ENCODE data around the gene RXRA. TPM values are rescaled to one million over a fixed set of nuclear protein-coding genes. Genes with fewer than 3 reads are reported as not detected.

The RXRA gene
- total RNA-seq, 6 donors from 2014 or later: 43.8 to 92.7 (median 74.1) TPM

GRCh38 chr9:134346840-134347583 lies 20.8 kb downstream of the RXRA start:
- DNase-seq (no peak), ATAC-seq (ENCODE audit: low FRiP score in 2 of 2) (no peak)
- no peak overlapping the region for H3K27ac ChIP-seq
- H3K4me1 ChIP-seq: peaks cover 56 to 97% (median 61%) of the 10 kb centered on the region in 4 donors
- H3K4me3 ChIP-seq: no peak overlapping the region
- TF ChIP-seq EP300 (IDR thresholded peaks at IDR 0.05): no peak
- TF ChIP-seq POLR2A (IDR thresholded peaks at IDR 0.05): no peak
- TF ChIP-seq CTCF (IDR thresholded peaks at IDR 0.05): no peak
- TF ChIP-seq POLR2AphosphoS5 (IDR thresholded peaks at IDR 0.05): no peak
- H3K36me3 ChIP-seq: peaks cover 0 to 4% (median 2%) of the 10 kb centered on the region in 4 donors
- no peaks in the 10 kb centered on the region for H3K27me3 ChIP-seq
- 78 to 81% methylated on average over 17 to 21 of the region's 21 CpGs for WGBS, 2 donors
- H3K9me3 ChIP-seq: no peaks in the 10 kb centered on the region

- no peak for ATAC-seq (ENCODE audit: low FRiP score in 2 of 2)
- TF ChIP-seq POLR2A (IDR thresholded peaks at IDR 0.05) (no peak), EP300 (IDR thresholded peaks at IDR 0.05) (no peak), CTCF (IDR thresholded peaks at IDR 0.05) (no peak), POLR2AphosphoS5 (IDR thresholded peaks at IDR 0.05) (no peak)
- H3K4me3 ChIP-seq: no peak overlapping the region
- peaks cover 0 to 4% (median 2%) of the 10 kb centered on the region in 4 donors for H3K36me3 ChIP-seq
- no peak overlapping the region for H3K27ac ChIP-seq
- WGBS, 2 donors: 94 to 98% methylated on average over 7 to 10 of the region's 10 CpGs
- H3K9me3 ChIP-seq: no peaks in the 10 kb centered on the region
- no peak for DNase-seq
- H3K4me1 ChIP-seq: peaks cover 46 to 95% (median 55%) of the 10 kb centered on the region in 4 donors
- H3K27me3 ChIP-seq: no peaks in the 10 kb centered on the region
These were observed 21.7 kb downstream of the RXRA start for GRCh38 chr9:134347996-134348395.

- ATAC-seq (ENCODE audit: low FRiP score in 2 of 2) (no peak), DNase-seq (peak in 1 of 2 donors; percentile 84)
- H3K9me3 ChIP-seq: no peaks in the 10 kb centered on the region
- no peak overlapping the region for H3K4me3 ChIP-seq
- 90 to 94% methylated on average over 11 to 28 of the region's 30 CpGs for WGBS, 2 donors
- H3K36me3 ChIP-seq: peaks cover 0 to 4% (median 2%) of the 10 kb centered on the region in 4 donors
- H3K4me1 ChIP-seq: peaks cover 41 to 89% (median 49%) of the 10 kb centered on the region in 4 donors
- H3K27ac ChIP-seq: no peak overlapping the region
- H3K27me3 ChIP-seq: no peaks in the 10 kb centered on the region
- TF ChIP-seq POLR2AphosphoS5 (IDR thresholded peaks at IDR 0.05) (no peak), EP300 (IDR thresholded peaks at IDR 0.05) (no peak)
These were observed 22.3 kb downstream of the RXRA start for GRCh38 chr9:134348404-134349155.

- Histone ChIP-seq H3K4me3 (no peak overlapping the region), H3K27ac (no peak overlapping the region), H3K4me1 (peaks cover 30 to 84% (median 44%) of the 10 kb centered on the region in 4 donors), H3K9me3 (no peaks in the 10 kb centered on the region), H3K36me3 (peaks cover 0 to 4% (median 2%) of the 10 kb centered on the region in 4 donors), H3K27me3 (no peaks in the 10 kb centered on the region)
- ATAC-seq (ENCODE audit: low FRiP score in 2 of 2) (no peak), DNase-seq (no peak)
- no peak for TF ChIP-seq CTCF (IDR thresholded peaks at IDR 0.05)
- TF ChIP-seq POLR2A (IDR thresholded peaks at IDR 0.05): no peak
- no peak for TF ChIP-seq POLR2AphosphoS5 (IDR thresholded peaks at IDR 0.05)
- TF ChIP-seq EP300 (IDR thresholded peaks at IDR 0.05): no peak
- WGBS, 2 donors: 86 to 93% methylated on average over 6 to 9 of the region's 9 CpGs
These were observed 23.7 kb downstream of the RXRA start for GRCh38 chr9:134349936-134350335.

- no peak for TF ChIP-seq CTCF (IDR thresholded peaks at IDR 0.05)
- Histone ChIP-seq H3K27me3 (no peaks in the 10 kb centered on the region), H3K27ac (no peak overlapping the region), H3K4me3 (no peak overlapping the region), H3K9me3 (no peaks in the 10 kb centered on the region), H3K4me1 (peaks cover 30 to 84% (median 44%) of the 10 kb centered on the region in 4 donors), H3K36me3 (peaks cover 0 to 4% (median 2%) of the 10 kb centered on the region in 4 donors)
- 80 to 100% methylated on average over 3 to 19 of the region's 20 CpGs for WGBS, 2 donors
- DNase-seq (no peak), ATAC-seq (ENCODE audit: low FRiP score in 2 of 2) (no peak)
These were observed 24.2 kb downstream of the RXRA start for GRCh38 chr9:134350416-134350994.

Measured in upper lobe of left lung (tissue), 6 donors.